Measurements from ENCODE around the gene LIN7C. TPM values are rescaled to one million over a fixed set of nuclear protein-coding genes. Genes with fewer than 3 reads are reported as not detected.

LIN7C gene
- total and polyA plus RNA-seq, 2 of the 8 experiments (the other 6 are each of a cell fraction or from before 2014, with no cell fraction given) = 10.5 to 42.7 TPM

DNA sequence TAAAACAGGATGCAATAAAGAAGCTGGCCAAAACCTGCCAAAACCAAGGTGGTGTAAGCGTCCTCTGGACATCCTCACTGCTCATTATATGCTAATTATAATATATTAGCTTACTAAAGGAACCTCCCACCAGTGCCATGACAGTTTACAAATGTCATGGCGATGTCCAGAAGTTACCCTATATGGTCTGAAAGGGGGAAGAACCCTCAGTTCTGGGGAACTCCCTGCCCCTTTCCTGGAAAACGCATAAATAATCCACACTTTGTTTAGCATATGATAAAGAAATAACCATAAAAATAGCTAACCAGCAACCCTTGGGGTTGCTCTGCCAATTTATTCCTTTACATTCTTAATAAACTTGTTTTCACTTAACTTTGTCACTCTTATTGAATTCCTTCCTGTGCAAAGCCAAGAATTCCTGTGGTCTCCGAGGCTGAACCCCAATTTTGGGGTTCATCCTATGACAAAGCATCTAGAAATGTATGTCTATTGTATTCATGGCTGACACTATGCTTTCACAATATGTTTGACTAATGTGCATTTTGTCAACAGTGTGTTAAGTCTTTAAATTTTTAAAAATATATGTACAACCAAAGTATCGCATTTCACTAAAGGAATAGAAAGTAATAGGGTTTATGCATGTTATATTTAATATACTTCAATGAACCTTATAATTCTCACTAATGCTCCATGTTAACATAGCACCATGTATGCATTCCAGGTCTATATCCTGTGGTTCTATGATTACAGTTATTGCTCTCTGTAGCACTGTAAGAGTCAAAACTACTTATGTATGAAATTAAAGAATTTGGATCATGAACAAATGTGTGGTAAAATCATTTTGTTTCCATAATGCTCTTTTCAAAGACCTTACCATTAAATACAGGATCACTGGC is 59.0 kb downstream of the LIN7C start:
- H3K4me2 ChIP-seq (ENCODE audit: insufficient read depth in 1 of 2, low read depth in 2 of 2, low read length in 2 of 2) = no peak overlapping the region
- H2BK5ac ChIP-seq (ENCODE audit: low read depth, low read length) = no peak overlapping the region
- peaks cover 0 to 2% of the 10 kb centered on the region in 2 experiments for H4K20me1 ChIP-seq (replicated peaks in 1 of 2; ENCODE audit: control insufficient read depth in 1 of 2, insufficient read depth in 2 of 2, low read length in 2 of 2)
- TF ChIP-seq TEAD4 (IDR thresholded peaks at IDR 0.05; ENCODE audit: low read depth, low read length) (no peak), RAD21 (IDR thresholded peaks at IDR 0.05 in 1 of 2, conservative IDR thresholded peaks at IDR 0.05 in 1 of 2; ENCODE audit: low read depth in 2 of 2, low read length in 2 of 2) (no peak), GABPA (IDR thresholded peaks at IDR 0.05; ENCODE audit: borderline replicate concordance, insufficient read depth, low read length) (no peak), SAP30 (IDR thresholded peaks at IDR 0.05; ENCODE audit: insufficient read depth, insufficient replicate concordance, low read length) (no peak), POLR2A (IDR thresholded peaks at IDR 0.05; ENCODE audit: control extremely low read depth in 1 of 2, low read depth in 2 of 2, low read length in 2 of 2) (no peak), TBP (IDR thresholded peaks at IDR 0.05; ENCODE audit: low read depth, low read length) (no peak), POLR2AphosphoS5 (IDR thresholded peaks at IDR 0.05; ENCODE audit: low read depth, low read length) (no peak), CTBP2 (IDR thresholded peaks at IDR 0.05; ENCODE audit: borderline replicate concordance, insufficient read depth, insufficient read length, low read length) (no peak), JUND (IDR thresholded peaks at IDR 0.05; ENCODE audit: low read length) (no peak)
- TF ChIP-seq, protein P1, sequence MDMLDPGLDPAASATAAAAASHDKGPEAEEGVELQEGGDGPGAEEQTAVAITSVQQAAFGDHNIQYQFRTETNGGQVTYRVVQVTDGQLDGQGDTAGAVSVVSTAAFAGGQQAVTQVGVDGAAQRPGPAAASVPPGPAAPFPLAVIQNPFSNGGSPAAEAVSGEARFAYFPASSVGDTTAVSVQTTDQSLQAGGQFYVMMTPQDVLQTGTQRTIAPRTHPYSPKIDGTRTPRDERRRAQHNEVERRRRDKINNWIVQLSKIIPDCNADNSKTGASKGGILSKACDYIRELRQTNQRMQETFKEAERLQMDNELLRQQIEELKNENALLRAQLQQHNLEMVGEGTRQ (IDR thresholded peaks at IDR 0.05; ENCODE audit: low read length) = no peak

More for the DNA sequence above, 59.0 kb downstream of the LIN7C start:
- CTCF ChIA-PET (ENCODE audit: partially characterized antibody) = interaction anchor here (0.8 kb wide), 1 partner anchor 32 kb away, joined by 4 read pairs; no protein-coding TSS in a partner anchor
- H3K18ac ChIP-seq (ENCODE audit: extremely low read depth, low read length) = no peak overlapping the region
- no peak overlapping the region for H3K23ac ChIP-seq (ENCODE audit: insufficient read length)
- H3K79me2 ChIP-seq (ENCODE audit: control insufficient read depth in 1 of 2, insufficient read depth in 2 of 2, low read length in 2 of 2) = peaks cover 14 to 71% of the 10 kb centered on the region in 2 experiments
- H3K79me1 ChIP-seq (ENCODE audit: low read depth, low read length) = no peaks in the 10 kb centered on the region; the same call in 1 of the 2 replicates
- no peak overlapping the region for H4K8ac ChIP-seq (ENCODE audit: extremely low read depth, insufficient read depth, low read length)
- FAIRE-seq (no peak), DNase-seq (ENCODE audit: low read depth in 1 of 2, low spot score in 2 of 2) (no peak)
- no peak overlapping the region for H2BK20ac ChIP-seq (ENCODE audit: low read length)
- no peak overlapping the region for H3K14ac ChIP-seq (ENCODE audit: insufficient read length)
- H2BK120ac ChIP-seq (replicated peaks; ENCODE audit: low read depth, low read length) = no peak overlapping the region
- no peak overlapping the region for H2AFZ ChIP-seq (ENCODE audit: low read length)
- H3K4me3 ChIP-seq (ENCODE audit: extremely low read depth in 1 of 4, insufficient read depth in 2 of 4, low read depth in 3 of 4, low read length in 4 of 4) = no peak overlapping the region
- H3K36me3 ChIP-seq (ENCODE audit: control insufficient read depth in 2 of 4, insufficient read depth in 4 of 4, low read length in 3 of 4) = peaks cover 0 to 4% (median 1%) of the 10 kb centered on the region in 4 experiments; a peak in 2 of 8 replicates
- no peaks in the 10 kb centered on the region; the same call in 1 of the 2 replicates for H3K23me2 ChIP-seq (ENCODE audit: low read depth, low read length)
- no peak overlapping the region for H3K56ac ChIP-seq (replicated peaks; ENCODE audit: insufficient read length, low read depth, low read length)
- no peak overlapping the region for H3K27ac ChIP-seq (ENCODE audit: low read depth, low read length)
- no peak overlapping the region for H4K91ac ChIP-seq (replicated peaks; ENCODE audit: insufficient read length, low read length)
- 91% methylated on average over 5 of the region's 5 CpGs; no CpG with 5 or more reads in 1 of the 2 experiments for WGBS, 2 experiments (ENCODE audit: extremely low coverage in 1 of 2, insufficient coverage in 1 of 2, insufficient read length in 1 of 2, insufficient replicate concordance in 2 of 2, low coverage in 1 of 2, low lambda C conversion rate in 2 of 2, missing lambda C conversion rate in 1 of 2)
- no peak overlapping the region for H3K4ac ChIP-seq (replicated peaks; ENCODE audit: insufficient read length, low read depth, low read length)
- H3K9ac ChIP-seq (replicated peaks in 1 of 4; ENCODE audit: extremely low read depth in 1 of 4, low read depth in 3 of 4, low read length in 3 of 4) = no peak overlapping the region
- POLR2A ChIA-PET (ENCODE audit: partially characterized antibody) = interaction anchor here (0.9 kb wide), 1 partner anchor 17 kb away, joined by 3 read pairs; no protein-coding TSS in a partner anchor
- H2BK12ac ChIP-seq (ENCODE audit: low read depth, low read length) = no peak overlapping the region
- peaks cover 6 to 22% (median 15%) of the 10 kb centered on the region in 4 experiments; a peak in 6 of 7 replicates for H3K4me1 ChIP-seq (replicated peaks in 1 of 4; ENCODE audit: control insufficient read depth in 3 of 4, insufficient read depth in 4 of 4, low read length in 3 of 4)
- H2BK15ac ChIP-seq (ENCODE audit: low read length) = no peak overlapping the region
- H2AK5ac ChIP-seq (ENCODE audit: low read depth, low read length) = no peak overlapping the region
- H3K9me3 ChIP-seq (ENCODE audit: insufficient read depth in 2 of 2, low read depth in 1 of 2, low read length in 1 of 2) = no peaks in the 10 kb centered on the region
- H4K5ac ChIP-seq (ENCODE audit: insufficient read length, low read depth, low read length) = no peak overlapping the region
- H3K27me3 ChIP-seq (replicated peaks in 1 of 4; ENCODE audit: control insufficient read depth in 3 of 4, extremely low read depth in 1 of 4, insufficient read depth in 3 of 4, low read length in 3 of 4) = no peaks in the 10 kb centered on the region
